HPDE6-E6E7 (cell line): ENCODE data around the gene NCL.
"Not testable (repeated sequence)": the region's sequence is repeated elsewhere in the genome, so short reads cannot be mapped to it uniquely, and the experiment has no call there.

Source experiments
- DNase-seq: peaks from one replicate; pipeline ENCODE4 v3.0.0; 2011; ENCODE audit warnings: missing footprints; ENCODE audit errors: extremely low spot score

Gene NCL

DNA sequence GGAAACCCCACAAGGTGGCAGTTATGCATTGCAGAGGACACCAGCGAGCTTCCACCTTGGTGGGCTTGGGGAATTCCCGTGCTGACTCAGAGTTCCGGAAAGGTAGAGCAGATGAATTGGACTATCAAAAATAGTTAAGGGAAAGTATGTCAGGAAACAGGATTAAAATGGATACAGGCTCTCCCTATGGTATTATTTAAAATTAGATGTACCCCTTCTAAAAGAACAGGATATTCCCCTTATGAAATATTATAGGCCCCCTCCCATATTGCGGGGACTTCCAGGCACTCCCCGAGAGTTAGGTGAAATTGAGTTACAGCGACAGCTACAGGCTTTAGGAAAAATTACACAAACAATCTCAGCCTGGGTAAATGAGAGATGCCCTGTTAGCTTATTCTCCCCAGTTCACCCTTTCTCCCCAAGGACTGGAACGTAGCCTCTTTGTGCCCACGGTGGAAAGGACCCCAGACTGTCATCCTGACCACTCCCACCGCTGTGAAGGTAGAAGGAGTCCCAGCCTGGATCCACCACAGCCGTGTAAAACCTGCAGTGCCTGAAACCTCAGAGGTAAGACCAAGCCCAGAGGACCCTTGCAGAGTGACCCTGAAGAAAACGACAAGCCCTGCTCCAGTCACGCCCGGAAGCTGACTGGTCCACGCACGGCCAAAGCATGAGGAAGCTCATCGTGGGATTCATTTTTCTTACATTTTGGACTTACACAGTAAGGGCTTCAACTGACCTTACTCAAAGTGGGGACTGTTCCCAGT, 58.5 kb downstream of the NCL start:
- DNase-seq = not testable (repeated sequence)

GRCh38 chr2:231404183-231404578, 60.1 kb downstream of the NCL start:
- not testable (repeated sequence) for DNase-seq
